HepG2 (cell line): ENCODE measurements around the gene MIEF2. TPM values are rescaled to one million over a fixed set of nuclear protein-coding genes. Genes with fewer than 3 reads are reported as not detected.

Source experiments
- CEBPB ChIP-seq: IDR thresholded peaks from 2 replicates; pipeline ENCODE4 v1.6.1; 2011; ENCODE audit warnings: low read depth, low read length, improper control_type of control experiment, borderline replicate concordance
- JUND ChIP-seq: sonication (generic); formaldehyde crosslinking; IDR thresholded peaks from 2 replicates; pipeline ENCODE4 v1.8.0; 2022; ENCODE audit warnings: mild to moderate bottlenecking, missing genetic modification reagents
- MATR3 ChIP-seq: sonication (generic); formaldehyde crosslinking; IDR thresholded peaks from 2 replicates; pipeline ENCODE4 v1.4.0; 2020; ENCODE audit warnings: missing genetic modification reagents
- MTF1 ChIP-seq: sonication (generic); formaldehyde crosslinking; IDR thresholded peaks from 2 replicates; pipeline ENCODE4 v1.5.0; 2020; ENCODE audit warnings: missing genetic modification reagents
- NCOA2 ChIP-seq: sonication (generic); formaldehyde crosslinking; IDR thresholded peaks from 2 replicates; pipeline ENCODE4 v1.8.0; 2022; ENCODE audit warnings: inconsistent platforms
- NFE2 ChIP-seq: sonication (generic); formaldehyde crosslinking; IDR thresholded peaks from 2 replicates; pipeline ENCODE4 v1.4.0; 2020; ENCODE audit warnings: missing genetic modification reagents
- NFKB2 ChIP-seq: sonication (generic); formaldehyde crosslinking; IDR thresholded peaks from 2 replicates; pipeline ENCODE4 v1.4.0; 2020; ENCODE audit warnings: missing genetic modification reagents, borderline replicate concordance
- NFKBIZ ChIP-seq: IDR thresholded peaks from 2 replicates; pipeline ENCODE4 v1.6.1; 2018; ENCODE audit warnings: missing genetic modification reagents, missing compliant biosample characterization
- NFYB ChIP-seq: sonication (generic); formaldehyde crosslinking; IDR thresholded peaks from 2 replicates; pipeline ENCODE4 v1.4.0; 2020; ENCODE audit warnings: missing genetic modification reagents
- NR2F6 ChIP-seq, 2 experiments: IDR thresholded peaks; 2 replicates each; pipeline ENCODE4 v1.6.1; 2016; ENCODE audit warnings: antibody characterized with exemption in 1 of 2, mild to moderate bottlenecking in 1 of 2
- PHB2 ChIP-seq: fragments of 450-650 bp; IDR thresholded peaks from 2 replicates; pipeline ENCODE4 v1.6.1; 2018; ENCODE audit not compliant: partially characterized antibody
- PHF8 ChIP-seq: sonication (generic); formaldehyde crosslinking; IDR thresholded peaks from 2 replicates; pipeline ENCODE4 v1.5.0; 2020; ENCODE audit warnings: missing genetic modification reagents
- RELA ChIP-seq: sonication (generic); formaldehyde crosslinking; IDR thresholded peaks from 2 replicates; pipeline ENCODE4 v1.4.0; 2020; ENCODE audit warnings: missing genetic modification reagents
- REXO4 ChIP-seq: sonication (generic); formaldehyde crosslinking; IDR thresholded peaks from 2 replicates; pipeline ENCODE4 v1.8.0; 2022; ENCODE audit warnings: missing genetic modification reagents, mild to moderate bottlenecking, borderline replicate concordance
- SKI ChIP-seq: fragments of 450-650 bp; IDR thresholded peaks from one replicate; pipeline ENCODE4 v1.6.1; 2018; ENCODE audit warnings: mild to moderate bottlenecking; ENCODE audit not compliant: partially characterized antibody
- SMAD1 ChIP-seq: sonication (generic); formaldehyde crosslinking; IDR thresholded peaks from 2 replicates; pipeline ENCODE4 v1.4.0; 2020; ENCODE audit warnings: missing genetic modification reagents, low read depth, mild to moderate bottlenecking, borderline replicate concordance
- STAG1 ChIP-seq: sonication (generic); formaldehyde crosslinking; IDR thresholded peaks from 2 replicates; pipeline ENCODE4 v1.4.0; 2020; ENCODE audit warnings: missing genetic modification reagents
- TAF1 ChIP-seq: sonication (generic); formaldehyde crosslinking; IDR thresholded peaks from 2 replicates; pipeline ENCODE4 v1.4.0; 2020; ENCODE audit warnings: missing genetic modification reagents
- TCF7 ChIP-seq: sonication (generic); IDR thresholded peaks from 2 replicates; pipeline ENCODE4 v1.6.1; 2016; ENCODE audit warnings: antibody characterized with exemption, low read depth
- TCF7L2 ChIP-seq: IDR thresholded peaks from 2 replicates; pipeline ENCODE4 v1.6.1; 2011; ENCODE audit warnings: mild to moderate bottlenecking, low read depth, low read length, moderate library complexity
- TP53 ChIP-seq: sonication (generic); formaldehyde crosslinking; conservative IDR thresholded peaks from 2 replicates; pipeline ENCODE4 v1.4.0; 2020; ENCODE audit warnings: missing genetic modification reagents
- WIZ ChIP-seq: sonication (generic); formaldehyde crosslinking; IDR thresholded peaks from 2 replicates; pipeline ENCODE4 v1.5.1; 2020; ENCODE audit warnings: mild to moderate bottlenecking, missing genetic modification reagents
- ZBTB21 ChIP-seq: sonication (generic); formaldehyde crosslinking; IDR thresholded peaks from 2 replicates; pipeline ENCODE4 v1.4.0; 2020; ENCODE audit warnings: missing genetic modification reagents
- ZFAT ChIP-seq: sonication (generic); formaldehyde crosslinking; conservative IDR thresholded peaks from 2 replicates; pipeline ENCODE4 v1.8.1; 2023; ENCODE audit warnings: missing genetic modification reagents, inconsistent platforms
- ZKSCAN5 ChIP-seq: sonication (generic); formaldehyde crosslinking; IDR thresholded peaks from 2 replicates; pipeline ENCODE4 v1.5.1; 2020; ENCODE audit warnings: mild to moderate bottlenecking, missing genetic modification reagents
- ZNF33A ChIP-seq: sonication (generic); formaldehyde crosslinking; IDR thresholded peaks from 2 replicates; pipeline ENCODE4 v1.5.1; 2020; ENCODE audit warnings: missing genetic modification reagents, mild to moderate bottlenecking, moderate library complexity, borderline replicate concordance
- ZNF484 ChIP-seq: sonication (generic); formaldehyde crosslinking; IDR thresholded peaks from 2 replicates; pipeline ENCODE4 v1.5.1; 2020; ENCODE audit warnings: mild to moderate bottlenecking, low read depth, missing genetic modification reagents, borderline replicate concordance
- ZNF629 ChIP-seq: sonication (generic); formaldehyde crosslinking; conservative IDR thresholded peaks from 2 replicates; pipeline ENCODE4 v1.5.0; 2020; ENCODE audit warnings: missing genetic modification reagents
- ZNF768 ChIP-seq: sonication (generic); formaldehyde crosslinking; IDR thresholded peaks from 2 replicates; pipeline ENCODE4 v1.4.0; 2020; ENCODE audit warnings: missing genetic modification reagents
- ZSCAN20 ChIP-seq: sonication (generic); formaldehyde crosslinking; IDR thresholded peaks from 2 replicates; pipeline ENCODE4 v1.4.0; 2020; ENCODE audit warnings: missing genetic modification reagents, mild to moderate bottlenecking, borderline replicate concordance
- polyA plus RNA-seq, 8 experiments: library from polyadenylated mRNA; depleted of rRNA in 3 of 8; stranded (reverse) in 7 of 8; unstranded in 1 of 8; fragments of >200 nt; fragmentation: Illumina TruSeq in 4 of 8; extraction: Trizol in 4 of 8; gene quantifications; 2 replicates each; pipeline versions ENCODE4 v1.2.1 to v1.2.3, GENCODE V29; 2011 to 2016; ENCODE audit warnings: low read depth in 4 of 8, missing spikeins in 1 of 8, mixed read lengths in 1 of 8; ENCODE audit not compliant: insufficient read depth in 1 of 8
- total RNA-seq, 5 experiments: library from RNA; depleted of rRNA; stranded (reverse); fragments of >200 nt; fragmentation: Illumina TruSeq; extraction: Trizol; gene quantifications; 2 replicates each; pipeline ENCODE4 v1.2.3, GENCODE V29; 2016; ENCODE audit warnings: low read depth in 1 of 5
- TF ChIP-seq, protein P1 (sequence below): IDR thresholded peaks from 2 replicates; pipeline ENCODE4 v1.6.1; 2016; ENCODE audit warnings: low read depth, control low read depth
- TF ChIP-seq, protein P2 (sequence below): sonication (generic); formaldehyde crosslinking; IDR thresholded peaks from 2 replicates; pipeline ENCODE4 v1.5.0; 2020; ENCODE audit warnings: missing genetic modification reagents

Gene MIEF2
- total and polyA plus RNA-seq, 2 of the 13 experiments (the other 11 are each of a cell fraction or from before 2014, with no cell fraction given) = 6.0 to 8.0 TPM

DNA sequence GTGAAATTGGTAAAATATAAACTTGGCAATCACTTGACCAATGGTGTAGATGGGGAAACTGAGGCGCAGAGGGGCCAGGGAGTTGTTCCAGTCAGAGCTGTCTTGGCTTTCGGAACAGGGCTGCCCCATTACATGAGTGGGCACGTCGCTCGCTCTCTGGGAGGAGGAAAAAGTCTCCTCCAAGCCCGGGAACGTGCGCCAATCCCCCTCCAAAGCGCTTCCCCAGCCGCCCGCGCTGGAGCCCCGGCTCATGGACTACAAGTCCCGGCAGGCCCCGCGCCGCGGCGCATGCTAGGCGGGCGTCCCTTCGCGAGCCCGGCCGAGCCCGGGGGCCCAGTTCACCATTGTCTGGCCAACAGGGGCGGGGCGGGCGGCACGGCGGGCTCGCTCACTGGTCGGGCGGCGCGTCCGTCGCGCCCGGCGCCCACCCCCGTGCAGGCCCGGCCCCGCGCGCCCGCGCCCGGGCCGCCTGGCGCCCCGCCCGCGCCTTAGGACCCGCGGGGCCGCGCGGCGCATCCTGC lies 35.3 kb upstream of the MIEF2 start, which contains the start of gene LLGL1 (continued):
- TF ChIP-seq MATR3 (CRISPR knock-in tag) (no peak), RELA (no peak), SMAD1 (CRISPR knock-in tag) (no peak), PHF8 (CRISPR knock-in tag) (peak; percentile 8; the same call in 1 of the 2 replicates), ZNF33A (CRISPR knock-in tag) (no peak), TP53 (CRISPR knock-in tag) (no peak), ZSCAN20 (CRISPR knock-in tag) (no peak), REXO4 (CRISPR knock-in tag) (no peak), NFKBIZ (CRISPR knock-in tag) (no peak), WIZ (no peak), NFYB (CRISPR knock-in tag) (peak; percentile 77), ZNF629 (no peak), ZNF768 (CRISPR knock-in tag) (no peak), NCOA2 (CRISPR knock-in tag) (no peak), ZFAT (CRISPR knock-in tag) (no peak), SKI (peak; percentile 33), NFE2 (CRISPR knock-in tag) (no peak), NFKB2 (CRISPR knock-in tag) (no peak), ZNF484 (CRISPR knock-in tag) (no peak), JUND (CRISPR knock-in tag) (no peak), TAF1 (no peak), PHB2 (no peak), CEBPB (no peak), NR2F6 (IDR thresholded peaks at IDR 0.05) (no peak), NR2F6 (CRISPR knock-in tag; IDR thresholded peaks at IDR 0.05) (no peak), STAG1 (CRISPR knock-in tag) (no peak), ZBTB21 (no peak), ZKSCAN5 (no peak), MTF1 (no peak), TCF7L2 (no peak), TCF7 (no peak)
- TF ChIP-seq, protein P1, sequence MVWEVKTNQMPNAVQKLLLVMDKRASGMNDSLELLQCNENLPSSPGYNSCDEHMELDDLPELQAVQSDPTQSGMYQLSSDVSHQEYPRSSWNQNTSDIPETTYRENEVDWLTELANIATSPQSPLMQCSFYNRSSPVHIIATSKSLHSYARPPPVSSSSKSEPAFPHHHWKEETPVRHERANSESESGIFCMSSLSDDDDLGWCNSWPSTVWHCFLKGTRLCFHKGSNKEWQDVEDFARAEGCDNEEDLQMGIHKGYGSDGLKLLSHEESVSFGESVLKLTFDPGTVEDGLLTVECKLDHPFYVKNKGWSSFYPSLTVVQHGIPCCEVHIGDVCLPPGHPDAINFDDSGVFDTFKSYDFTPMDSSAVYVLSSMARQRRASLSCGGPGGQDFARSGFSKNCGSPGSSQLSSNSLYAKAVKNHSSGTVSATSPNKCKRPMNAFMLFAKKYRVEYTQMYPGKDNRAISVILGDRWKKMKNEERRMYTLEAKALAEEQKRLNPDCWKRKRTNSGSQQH = no peak
- TF ChIP-seq, protein P2, sequence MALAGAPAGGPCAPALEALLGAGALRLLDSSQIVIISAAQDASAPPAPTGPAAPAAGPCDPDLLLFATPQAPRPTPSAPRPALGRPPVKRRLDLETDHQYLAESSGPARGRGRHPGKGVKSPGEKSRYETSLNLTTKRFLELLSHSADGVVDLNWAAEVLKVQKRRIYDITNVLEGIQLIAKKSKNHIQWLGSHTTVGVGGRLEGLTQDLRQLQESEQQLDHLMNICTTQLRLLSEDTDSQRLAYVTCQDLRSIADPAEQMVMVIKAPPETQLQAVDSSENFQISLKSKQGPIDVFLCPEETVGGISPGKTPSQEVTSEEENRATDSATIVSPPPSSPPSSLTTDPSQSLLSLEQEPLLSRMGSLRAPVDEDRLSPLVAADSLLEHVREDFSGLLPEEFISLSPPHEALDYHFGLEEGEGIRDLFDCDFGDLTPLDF (CRISPR knock-in tag) = no peak
